Stimulated activated CD4-positive, alpha-beta T cell treated with anti-CD3 and anti-CD28 coated beads, Interleukin-4, amount 100 ng/mL, for 24 hours (primary cell): ENCODE results near the gene INSRR.
A peak's percentile ranks its signal among the peaks of the same experiment; 100 is the strongest.

Experiments used
- DNase-seq: peaks from one replicate; pipeline ENCODE4 v3.0.0-alpha.2; 2020

Gene INSRR

GRCh38 chr1:156847591-156848460 is 11.1 kb downstream of the INSRR start:
- no peak for DNase-seq

GRCh38 chr1:156846643-156847042 is 12.3 kb downstream of the INSRR start:
- DNase-seq = no peak

- no peak for DNase-seq
These were observed 12.9 kb downstream of the INSRR start for GRCh38 chr1:156845953-156846545.

DNA sequence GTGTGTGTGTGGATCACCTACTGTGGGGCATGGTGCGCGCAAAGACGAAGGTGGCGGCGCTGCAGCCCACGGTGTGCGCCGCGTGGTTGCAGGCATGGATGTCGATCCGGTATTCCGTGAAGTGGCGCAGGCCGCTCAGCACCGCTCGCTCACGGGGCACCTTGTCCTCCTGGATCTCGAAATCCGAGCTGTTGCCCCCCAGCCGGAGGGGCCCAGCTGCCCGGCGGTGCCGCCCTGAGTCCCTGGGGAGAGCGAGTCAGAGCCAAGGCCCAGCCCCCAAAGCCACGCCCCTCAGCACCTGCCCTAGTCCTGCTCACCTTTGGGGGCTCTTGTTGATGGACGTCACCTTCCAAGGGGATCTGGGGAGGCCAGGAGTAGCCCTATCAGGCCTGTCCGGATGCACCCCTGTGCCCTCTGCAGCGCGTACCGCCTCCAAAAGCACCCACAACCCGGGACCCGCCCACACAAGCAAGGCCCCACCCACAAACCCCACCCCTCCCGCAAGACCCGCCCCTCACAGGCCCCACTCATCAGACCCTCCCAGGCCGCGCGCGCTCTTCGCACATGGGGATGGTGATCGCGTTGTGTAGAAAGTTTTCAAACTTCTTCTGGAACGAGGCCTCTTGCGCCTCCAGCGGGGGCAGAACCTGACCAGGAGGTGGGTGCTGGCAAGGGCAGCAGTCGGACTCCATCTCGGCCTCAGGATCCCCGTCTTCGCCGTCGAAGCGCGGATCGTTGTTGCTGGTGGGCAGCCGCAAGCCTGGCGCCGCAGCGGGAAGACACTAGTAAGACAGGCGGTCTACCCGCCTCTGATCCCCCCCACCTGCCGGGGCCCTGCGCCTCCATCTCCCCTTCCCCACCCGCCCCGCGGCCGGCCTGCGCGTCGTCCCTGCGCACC is 13.6 kb downstream of the INSRR start:
- no peak for DNase-seq

- no peak for DNase-seq
These were observed 14.3 kb downstream of the INSRR start for GRCh38 chr1:156844638-156845037.

DNA sequence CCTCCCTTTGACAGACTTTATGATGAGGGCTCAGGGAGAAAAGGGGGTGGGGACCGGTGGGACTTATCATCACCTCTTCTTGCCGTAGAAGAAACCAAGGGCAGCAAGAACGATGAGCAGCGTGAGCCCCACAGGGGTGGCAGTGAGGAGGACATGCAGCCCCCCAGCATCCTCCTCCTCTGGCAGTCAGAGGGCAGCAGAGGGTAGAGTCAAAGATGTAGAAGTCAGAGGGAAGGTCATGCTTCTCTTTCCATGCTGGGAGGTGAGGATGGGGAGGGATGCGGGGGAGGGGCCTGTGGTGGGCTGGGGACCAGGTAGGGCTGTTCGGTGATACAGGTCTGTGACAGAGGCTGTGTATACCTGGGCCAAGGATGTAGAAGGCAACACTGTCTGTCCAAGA is 14.8 kb downstream of the INSRR start:
- no peak for DNase-seq

GRCh38 chr1:156842618-156843300 is 16.2 kb downstream of the INSRR start:
- no peak for DNase-seq

DNA sequence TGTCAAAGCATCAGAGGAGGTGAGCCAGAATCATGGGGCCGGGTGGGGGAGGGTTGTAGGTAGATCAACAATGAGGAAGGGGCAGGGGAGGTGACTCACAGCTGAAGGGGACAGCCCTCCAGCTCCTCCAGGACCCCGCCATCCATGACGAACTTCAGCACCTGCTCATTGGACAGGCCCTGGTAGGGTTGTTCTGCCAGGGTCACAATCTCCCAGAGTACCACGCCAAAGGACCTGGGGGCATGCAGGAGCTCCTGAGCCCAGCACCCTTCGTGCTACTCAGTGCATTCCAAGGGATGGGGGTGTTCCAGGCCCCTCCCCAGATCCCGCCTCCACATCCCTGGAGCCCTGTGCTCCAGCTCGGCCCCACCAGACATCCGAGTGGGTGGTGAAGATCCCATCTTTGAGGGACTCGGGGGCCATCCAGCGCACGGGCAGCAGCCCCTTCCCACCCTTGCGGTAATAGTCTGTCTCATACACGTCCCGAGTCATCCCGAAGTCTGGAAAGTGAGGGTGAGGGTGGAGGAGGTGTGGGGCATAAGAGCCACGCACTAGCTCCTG is 17.5 kb downstream of the INSRR start:
- no peak for DNase-seq

DNA sequence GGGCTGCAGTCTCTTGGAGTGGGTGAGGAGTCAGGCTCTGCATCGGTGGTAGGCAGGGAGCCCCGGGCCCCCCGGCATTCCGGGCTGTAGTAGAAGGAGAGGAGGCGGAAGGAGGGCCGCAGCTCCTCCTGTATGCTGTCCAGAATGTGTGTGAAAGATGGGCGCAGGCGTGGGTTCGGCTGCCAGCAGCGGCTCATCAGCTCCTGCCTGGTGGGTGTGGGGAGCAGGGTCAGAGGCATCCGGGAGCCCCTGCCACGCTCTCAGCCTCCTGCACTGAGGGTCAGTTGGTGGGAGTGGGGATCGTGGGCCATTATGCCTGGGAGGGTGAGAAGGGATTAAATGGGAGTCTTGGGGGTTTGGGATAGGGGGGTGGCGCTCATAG is 18.0 kb downstream of the INSRR start:
- no peak for DNase-seq

- no peak for DNase-seq
These were observed 18.6 kb downstream of the INSRR start for GRCh38 chr1:156840186-156840897.

GRCh38 chr1:156839426-156840109 is 19.3 kb downstream of the INSRR start:
- no peak for DNase-seq

DNA sequence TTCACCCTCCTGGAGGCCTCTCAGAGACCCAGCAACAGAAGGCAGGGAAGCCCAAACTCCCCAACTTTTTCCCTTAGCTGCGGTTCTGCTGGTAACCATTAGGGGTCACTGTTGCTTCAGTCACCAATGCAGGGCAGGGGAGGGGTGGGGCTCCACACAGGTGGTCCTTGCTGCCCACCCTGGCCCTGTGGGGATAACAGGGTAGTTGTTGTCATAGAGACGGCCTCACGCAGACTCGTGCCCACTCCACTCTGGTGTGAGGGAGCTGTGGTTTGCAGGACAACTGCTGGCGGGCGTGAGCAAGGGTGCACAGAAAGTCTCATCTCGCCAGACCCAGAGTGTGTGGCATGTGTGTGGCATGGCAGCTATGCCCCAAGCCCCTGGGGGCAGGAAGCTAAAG is 19.9 kb downstream of the INSRR start:
- DNase-seq = peak; percentile 45

GRCh38 chr1:156836892-156837291 is 22.0 kb downstream of the INSRR start:
- DNase-seq = no peak

- peak; percentile 49 for DNase-seq
These were observed 22.8 kb downstream of the INSRR start for GRCh38 chr1:156836041-156836654.

DNA sequence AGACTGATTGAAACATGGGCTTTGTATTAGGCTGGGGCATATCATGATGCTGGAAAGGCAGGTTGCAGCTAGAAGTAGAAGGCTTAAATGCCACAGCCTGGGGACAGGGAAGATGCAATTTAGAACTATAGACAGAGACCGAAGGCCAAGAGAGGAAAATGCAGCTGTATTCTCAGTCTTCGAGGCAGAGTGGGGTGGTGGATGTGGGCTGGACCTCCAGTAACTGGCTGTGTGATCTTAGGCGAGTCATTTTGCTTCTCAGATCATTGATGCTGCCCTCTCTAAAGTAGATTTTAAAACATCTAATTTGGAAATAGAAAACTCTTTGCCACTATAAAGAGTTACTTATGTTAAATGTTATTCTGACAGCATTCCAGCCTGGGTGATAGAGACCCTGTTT is 24.6 kb downstream of the INSRR start:
- DNase-seq = no peak

DNA sequence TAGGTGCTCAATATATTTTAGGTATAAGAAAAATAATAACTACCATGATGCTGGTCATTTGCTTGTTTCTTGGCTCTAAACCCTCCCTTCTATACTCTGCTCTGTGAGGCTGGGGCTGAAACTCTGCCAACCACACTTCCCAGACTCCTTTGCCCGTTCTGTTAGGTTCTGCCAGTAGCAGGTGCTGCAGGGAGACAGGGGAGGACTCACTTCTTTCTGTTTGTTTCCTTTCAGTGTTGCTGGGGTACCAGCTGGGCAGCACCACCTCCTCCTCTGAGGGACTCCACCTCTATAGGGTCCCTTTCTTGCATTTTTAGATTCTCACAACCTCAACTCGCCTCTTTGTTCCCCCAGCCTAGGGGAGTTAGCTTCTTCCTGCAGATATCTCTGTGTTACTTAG is 25.3 kb downstream of the INSRR start:
- DNase-seq = no peak

GRCh38 chr1:156832434-156832833 is 26.5 kb downstream of the INSRR start:
- no peak for DNase-seq

DNA sequence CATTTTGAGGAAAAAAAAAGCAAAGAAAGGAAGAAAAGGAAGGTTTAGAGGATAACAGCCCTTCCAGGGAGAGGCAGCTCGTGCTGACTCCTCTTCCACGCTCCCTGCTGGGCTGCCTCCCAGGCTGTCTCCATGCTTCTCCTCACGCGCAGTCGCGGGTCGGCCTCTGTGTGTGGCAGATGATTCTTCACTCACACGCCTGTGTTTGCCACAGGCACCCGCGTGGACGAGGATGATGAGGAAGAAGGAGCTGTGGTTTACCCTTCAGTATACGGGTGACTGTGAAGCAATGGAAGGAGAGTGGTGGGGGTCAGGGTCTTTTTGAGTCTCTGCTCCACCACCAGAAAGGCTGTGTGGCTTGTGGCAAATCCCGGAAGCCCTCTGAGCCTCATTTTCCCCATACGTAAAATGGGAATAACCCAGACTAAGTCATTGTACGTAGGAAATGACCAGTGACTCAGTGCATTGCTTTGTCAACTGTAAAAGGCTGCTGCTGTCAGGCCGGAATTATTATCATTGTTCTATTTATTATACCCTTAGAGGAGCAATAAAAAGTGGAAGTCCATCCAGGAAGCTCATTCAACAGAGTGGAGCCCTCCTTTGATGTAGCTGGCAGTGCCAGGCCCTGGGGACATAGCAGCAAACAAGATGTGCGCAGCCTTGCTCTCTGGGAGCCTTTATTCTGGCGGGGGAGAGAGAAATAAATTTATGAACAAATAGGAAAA is 30.4 kb downstream of the INSRR start:
- no peak for DNase-seq

- no peak for DNase-seq
These were observed 32.3 kb downstream of the INSRR start for GRCh38 chr1:156826630-156827029.

GRCh38 chr1:156823210-156823790 is 35.6 kb downstream of the INSRR start:
- no peak for DNase-seq
